Neuron (in vitro differentiated cells): Measurements from ENCODE around the gene ZZZ3.
"Not testable (repeated sequence)": the region's sequence is repeated elsewhere in the genome, so short reads cannot be mapped to it uniquely, and the experiment has no call there.

Experiments
- H2AFZ ChIP-seq: one replicate; pipeline ENCODE4 v1.6.1; 2013; ENCODE audit warnings: low read depth, mild to moderate bottlenecking, inconsistent platforms, low read length, moderate library complexity
- H3K27me3 ChIP-seq: one replicate; pipeline ENCODE4 v1.6.1; 2013; ENCODE audit warnings: low read length; ENCODE audit not compliant: insufficient read depth
- H3K36me3 ChIP-seq: one replicate; pipeline ENCODE4 v1.6.1; 2013; ENCODE audit warnings: low read length; ENCODE audit not compliant: insufficient read depth
- H3K4me1 ChIP-seq: one replicate; pipeline ENCODE4 v1.6.1; 2013; ENCODE audit warnings: low read length; ENCODE audit not compliant: insufficient read depth
- H3K4me3 ChIP-seq: 2 replicates; pipeline ENCODE4 v1.5.1; 2013; ENCODE audit warnings: mild to moderate bottlenecking, low read length, moderate library complexity
- H3K9me3 ChIP-seq: one replicate; pipeline ENCODE4 v1.6.1; 2013; ENCODE audit warnings: low read length

The ZZZ3 gene

GRCh38 chr1:77683160-77684148 is 996 bp upstream of the ZZZ3 start:
- Histone ChIP-seq H3K4me3 (peak overlapping the region; percentile 76), H3K27me3 (no peaks in the 10 kb centered on the region), H2AFZ (peak overlapping the region; percentile 39), H3K4me1 (peaks cover 7% of the 10 kb centered on the region), H3K36me3 (no peaks in the 10 kb centered on the region), H3K9me3 (no peaks in the 10 kb centered on the region)

DNA sequence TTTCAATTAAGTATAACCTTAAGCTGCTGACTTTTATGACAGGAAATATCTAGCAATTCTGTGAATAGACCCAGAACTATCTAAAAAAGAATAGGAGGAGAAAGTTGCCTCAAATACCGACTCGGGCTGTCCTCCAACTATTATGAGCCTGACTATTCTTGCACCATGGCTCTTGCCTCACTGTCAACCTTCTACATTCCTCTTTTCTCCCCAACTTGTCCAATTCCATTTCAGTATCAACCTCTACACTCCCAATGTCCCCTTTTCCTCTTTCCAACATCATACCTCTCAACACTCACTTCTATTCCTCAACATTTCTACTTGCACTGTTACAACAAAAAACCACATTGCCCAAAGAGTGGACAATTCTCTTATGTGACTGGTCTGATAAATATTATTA is 2.3 kb downstream of the ZZZ3 start:
- peaks cover 3% of the 10 kb centered on the region for H3K36me3 ChIP-seq
- H3K4me3 ChIP-seq = no peak overlapping the region
- H3K27me3 ChIP-seq = no peaks in the 10 kb centered on the region
- H3K4me1 ChIP-seq = peaks cover 7% of the 10 kb centered on the region
- no peak overlapping the region for H2AFZ ChIP-seq
- H3K9me3 ChIP-seq = no peaks in the 10 kb centered on the region

DNA sequence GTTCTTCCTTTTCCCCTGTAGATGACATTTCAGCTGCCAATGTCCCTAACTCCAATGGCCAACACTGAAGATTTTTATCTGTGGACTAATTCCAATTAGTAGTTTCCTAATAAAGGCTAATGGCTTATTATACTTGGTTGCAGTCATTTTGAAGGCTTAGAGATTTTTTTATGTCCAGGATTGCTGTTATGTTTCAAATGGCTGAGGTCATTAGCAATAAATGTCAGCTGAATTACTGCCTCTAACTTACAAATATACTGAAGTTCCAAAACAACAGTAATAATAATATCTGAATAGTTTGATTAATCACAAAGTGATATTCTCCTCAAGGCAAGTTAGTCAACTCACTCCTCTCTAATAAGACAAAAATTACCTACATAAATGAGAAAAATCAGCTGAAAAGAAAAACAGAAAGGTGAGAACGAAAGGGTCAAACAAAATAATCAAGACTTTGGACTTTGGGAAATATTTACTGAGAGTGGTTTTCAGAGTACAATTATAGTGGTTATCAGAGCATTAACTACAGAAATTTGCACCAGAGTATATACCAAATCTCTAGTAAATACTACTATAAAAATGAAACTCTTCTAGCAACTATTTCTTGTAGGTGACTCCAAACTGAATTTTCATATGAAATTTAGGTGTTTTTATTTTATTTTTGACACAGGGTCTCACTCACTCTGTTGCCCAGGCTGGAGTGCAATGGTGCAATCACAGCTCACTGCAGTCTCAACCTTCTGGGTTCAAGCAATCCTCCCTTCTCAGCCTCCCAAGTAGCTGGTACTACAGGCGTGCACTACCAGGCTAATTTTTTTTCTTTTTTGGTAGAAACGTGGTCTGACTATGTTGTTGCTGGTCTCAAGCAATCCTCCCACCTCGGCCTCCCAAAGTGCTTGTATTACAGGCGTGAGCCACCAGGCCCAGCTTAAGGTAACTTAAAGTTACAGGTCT is 3.5 kb downstream of the ZZZ3 start:
- peaks cover under 1% of the 10 kb centered on the region for H3K4me1 ChIP-seq
- peaks cover 3% of the 10 kb centered on the region for H3K36me3 ChIP-seq
- no peaks in the 10 kb centered on the region for H3K9me3 ChIP-seq
- no peak overlapping the region for H3K4me3 ChIP-seq
- no peak overlapping the region for H2AFZ ChIP-seq
- no peaks in the 10 kb centered on the region for H3K27me3 ChIP-seq

GRCh38 chr1:77674807-77675206 is 7.7 kb downstream of the ZZZ3 start:
- H3K4me3 ChIP-seq, H3K36me3 ChIP-seq, H3K27me3 ChIP-seq, H3K4me1 ChIP-seq, H3K9me3 ChIP-seq, H2AFZ ChIP-seq: not testable (repeated sequence)

GRCh38 chr1:77673716-77674355 is 8.6 kb downstream of the ZZZ3 start:
- no peaks in the 10 kb centered on the region for H3K4me1 ChIP-seq
- no peaks in the 10 kb centered on the region for H3K27me3 ChIP-seq
- H3K9me3 ChIP-seq = no peaks in the 10 kb centered on the region
- H3K4me3 ChIP-seq = no peak overlapping the region
- H3K36me3 ChIP-seq = peaks cover 3% of the 10 kb centered on the region
- H2AFZ ChIP-seq = no peak overlapping the region

DNA sequence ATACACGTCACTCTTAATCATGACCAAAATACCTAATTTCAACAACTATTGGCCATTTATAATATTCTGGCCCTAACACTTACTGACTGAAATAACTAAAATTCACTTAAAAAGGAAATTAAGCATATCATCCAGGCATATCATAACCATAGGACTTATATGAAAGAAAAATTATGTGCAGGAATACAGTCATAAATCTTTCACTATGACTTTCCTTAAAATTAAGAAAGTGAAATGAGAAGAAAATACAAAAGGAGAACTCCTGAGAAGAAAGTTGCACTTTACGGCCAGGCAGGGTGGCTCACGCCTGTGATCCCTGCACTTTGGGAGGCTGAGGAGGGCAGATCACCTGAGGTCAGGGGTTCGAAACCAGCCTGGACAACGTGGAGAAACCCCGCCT is 9.4 kb downstream of the ZZZ3 start:
- no peaks in the 10 kb centered on the region for H3K4me1 ChIP-seq
- H3K27me3 ChIP-seq = no peaks in the 10 kb centered on the region
- no peak overlapping the region for H3K4me3 ChIP-seq
- H3K36me3 ChIP-seq = peaks cover 3% of the 10 kb centered on the region
- H3K9me3 ChIP-seq = no peaks in the 10 kb centered on the region
- no peak overlapping the region for H2AFZ ChIP-seq

DNA sequence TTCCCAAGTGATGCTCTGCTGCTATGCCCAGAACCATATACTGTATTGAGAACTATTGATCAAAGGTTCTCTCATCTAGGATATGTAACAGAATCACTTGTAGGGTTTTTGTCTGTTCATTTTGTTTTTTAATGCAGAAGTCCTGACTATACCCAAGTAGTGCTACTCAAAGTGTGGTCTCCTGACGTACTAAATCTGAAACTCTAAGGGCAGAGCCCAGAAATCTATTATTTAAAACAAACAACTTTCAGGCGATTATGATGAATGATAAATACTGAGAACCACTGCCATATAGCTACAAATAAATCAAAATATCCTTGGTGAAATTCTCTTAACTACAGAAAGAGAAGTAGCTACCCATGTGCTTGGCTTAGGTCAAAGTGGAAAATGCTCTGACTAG is 10.1 kb downstream of the ZZZ3 start:
- Histone ChIP-seq H3K36me3 (peaks cover 3% of the 10 kb centered on the region), H3K4me1 (no peaks in the 10 kb centered on the region), H3K27me3 (no peaks in the 10 kb centered on the region), H3K9me3 (no peaks in the 10 kb centered on the region), H3K4me3 (no peak overlapping the region), H2AFZ (no peak overlapping the region)

- Histone ChIP-seq H3K9me3 (no peaks in the 10 kb centered on the region), H3K4me3 (no peak overlapping the region), H3K27me3 (no peaks in the 10 kb centered on the region), H3K36me3 (peaks cover 3% of the 10 kb centered on the region), H2AFZ (no peak overlapping the region), H3K4me1 (no peaks in the 10 kb centered on the region)
Measured at GRCh38 chr1:77671836-77672235, 10.6 kb downstream of the ZZZ3 start.

GRCh38 chr1:77670330-77670729 is 12.1 kb downstream of the ZZZ3 start:
- Histone ChIP-seq H3K9me3 (peaks cover 2% of the 10 kb centered on the region), H3K27me3 (no peaks in the 10 kb centered on the region), H3K36me3 (no peaks in the 10 kb centered on the region), H3K4me1 (no peaks in the 10 kb centered on the region), H2AFZ (no peak overlapping the region), H3K4me3 (no peak overlapping the region)

DNA sequence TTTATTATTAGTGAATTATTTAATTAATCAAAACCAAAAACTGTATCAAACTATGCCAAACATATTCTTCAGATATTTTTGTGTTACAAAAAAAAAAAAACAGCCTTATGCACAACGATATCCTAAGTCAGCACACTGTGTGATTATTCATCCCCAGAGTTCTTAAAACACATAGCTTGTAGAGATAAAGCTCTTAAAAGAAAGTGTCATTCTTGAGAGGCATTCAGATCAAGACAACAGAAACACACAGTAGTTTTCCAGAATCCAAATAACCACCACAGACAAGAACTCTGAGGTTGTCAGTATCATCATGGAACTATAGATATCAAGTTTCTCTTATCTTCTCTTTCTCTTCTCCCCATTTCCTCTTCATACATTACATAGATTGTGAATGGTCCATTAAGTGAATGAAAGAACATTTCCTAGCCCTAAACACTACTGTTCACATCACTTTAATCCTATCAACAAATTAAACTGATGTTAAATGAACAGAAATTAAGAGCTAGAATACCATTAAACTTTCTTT is 13.5 kb downstream of the ZZZ3 start:
- Histone ChIP-seq H2AFZ (no peak overlapping the region), H3K36me3 (no peaks in the 10 kb centered on the region)

DNA sequence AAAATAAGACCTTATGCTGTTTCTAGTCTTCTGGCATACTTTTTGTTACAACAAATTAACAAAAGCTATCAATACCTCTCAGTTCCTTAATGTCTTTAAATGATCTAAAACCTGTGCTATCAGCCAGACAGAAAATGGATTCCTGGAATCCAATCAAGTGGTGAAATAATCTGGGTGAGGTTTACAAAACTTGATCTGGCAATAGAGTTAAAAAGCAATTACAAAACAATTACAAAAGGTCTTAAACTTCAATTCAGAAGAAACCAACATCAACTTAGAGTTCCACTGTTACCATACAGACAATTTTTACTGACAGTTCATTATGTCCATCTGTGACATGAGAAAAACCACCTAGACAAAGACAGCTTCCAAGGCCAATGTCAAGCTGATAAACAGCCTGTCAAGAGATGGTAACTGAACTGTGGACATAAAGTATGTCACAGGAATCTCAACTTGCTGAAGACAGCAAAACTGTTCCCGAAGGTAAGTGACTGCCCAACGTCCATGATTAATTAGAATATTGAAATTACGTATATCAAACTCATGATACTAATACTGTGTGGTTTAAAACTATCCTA is 17.4 kb downstream of the ZZZ3 start:
- H3K4me1 ChIP-seq = no peaks in the 10 kb centered on the region
- no peaks in the 10 kb centered on the region for H3K36me3 ChIP-seq
- peaks cover 6% of the 10 kb centered on the region for H3K9me3 ChIP-seq
- no peak overlapping the region for H3K4me3 ChIP-seq
- H3K27me3 ChIP-seq = no peaks in the 10 kb centered on the region
- no peak overlapping the region for H2AFZ ChIP-seq

More for the DNA sequence above, 13.5 kb downstream of the ZZZ3 start:
- Histone ChIP-seq H3K9me3 (peaks cover 2% of the 10 kb centered on the region), H3K27me3 (no peaks in the 10 kb centered on the region), H3K4me3 (no peak overlapping the region), H3K4me1 (no peaks in the 10 kb centered on the region)

GRCh38 chr1:77661696-77662095 is 20.8 kb downstream of the ZZZ3 start:
- Histone ChIP-seq H3K4me1 (no peaks in the 10 kb centered on the region), H3K36me3 (no peaks in the 10 kb centered on the region), H3K27me3 (no peaks in the 10 kb centered on the region), H2AFZ (no peak overlapping the region), H3K9me3 (peaks cover 6% of the 10 kb centered on the region), H3K4me3 (no peak overlapping the region)
